SK-N-SH treated with all-trans-retinoic acid at 6 μM for 48 hours (cell line): Measurements from ENCODE around the gene FKBP3.

Source experiments
- ARNTL ChIP-seq: fragments of 450-650 bp; formaldehyde crosslinking; IDR thresholded peaks from 2 replicates; pipeline ENCODE4 v1.5.0; 2020; ENCODE audit warnings: low read depth, mild to moderate bottlenecking, moderate library complexity, borderline replicate concordance
- CREB5 ChIP-seq: fragments of 250-450 bp; sonication (Bioruptor Pico); IDR thresholded peaks from 2 replicates; pipeline ENCODE4 v1.5.1; 2020; ENCODE audit warnings: low read depth, mild to moderate bottlenecking, moderate library complexity
- CSRNP3 ChIP-seq: fragments of 250-450 bp; sonication (Bioruptor Pico); IDR thresholded peaks from 2 replicates; pipeline ENCODE4 v1.5.1; 2021; ENCODE audit warnings: mild to moderate bottlenecking, moderate library complexity
- ISL1 ChIP-seq: fragments of 250-450 bp; sonication (Bioruptor Pico); IDR thresholded peaks from 2 replicates; pipeline ENCODE4 v2.1.2; 2022; ENCODE audit warnings: mild to moderate bottlenecking, moderate library complexity
- POU6F1 ChIP-seq: fragments of 250-450 bp; sonication (Bioruptor Pico); IDR thresholded peaks from 2 replicates; pipeline ENCODE4 v1.8.0; 2021; ENCODE audit warnings: low read depth, mild to moderate bottlenecking, moderate library complexity, borderline replicate concordance
- ZFP3 ChIP-seq: fragments of 250-450 bp; sonication (Bioruptor Pico); IDR thresholded peaks from 2 replicates; pipeline ENCODE4 v1.5.0; 2020; ENCODE audit warnings: mild to moderate bottlenecking, moderate library complexity
- ZFP30 ChIP-seq: fragments of 450-650 bp; formaldehyde crosslinking; IDR thresholded peaks from 2 replicates; pipeline ENCODE4 v1.5.0; 2022; ENCODE audit warnings: mild to moderate bottlenecking, moderate library complexity
- ZNF70 ChIP-seq: fragments of 450-650 bp; formaldehyde crosslinking; IDR thresholded peaks from 2 replicates; pipeline ENCODE4 v1.5.0; 2020; ENCODE audit warnings: mild to moderate bottlenecking, moderate library complexity

- TF ChIP-seq ZFP30 (CRISPR knock-in tag) = no peak
- no peak for TF ChIP-seq ARNTL (CRISPR knock-in tag)
- no peak for TF ChIP-seq ZNF70
- TF ChIP-seq POU6F1 (CRISPR knock-in tag) = no peak
- TF ChIP-seq CSRNP3 = no peak
- no peak for TF ChIP-seq CREB5 (CRISPR knock-in tag)
- TF ChIP-seq ISL1 (CRISPR knock-in tag) = no peak
- no peak for TF ChIP-seq ZFP3
Observed at GRCh38 chr14:45082420-45082819, 51.9 kb downstream of the FKBP3 start.
